ENCODE results near the gene SYNPO2. TPM values are rescaled to one million over a fixed set of nuclear protein-coding genes. Genes with fewer than 3 reads are reported as not detected.

SYNPO2 gene
- total RNA-seq, 4 donors from 2014 or later: 144 to 400 (median 228) TPM

GRCh38 chr4:118898221-118898620, 9.6 kb downstream of the SYNPO2 start:
- intact Hi-C loops (cut with DNase I; ENCODE audit: low total_unique reads): no loop called here
- Histone ChIP-seq H3K9me3 (no peaks in the 10 kb centered on the region), H3K4me3 (no peak overlapping the region), H3K4me1 (peaks cover 0 to 5% of the 10 kb centered on the region in 2 donors), H3K27ac (peak overlapping the region; percentile 89 to 96), H3K27me3 (no peaks in the 10 kb centered on the region), H3K36me3 (no peaks in the 10 kb centered on the region)
- no peak for DNase-seq
- TF ChIP-seq POLR2A (IDR thresholded peaks at IDR 0.05) (no peak), CTCF (IDR thresholded peaks at IDR 0.05) (no peak)

GRCh38 chr4:118898684-118899138, 10.1 kb downstream of the SYNPO2 start:
- H3K9me3 ChIP-seq: no peaks in the 10 kb centered on the region
- peaks cover 0 to 5% of the 10 kb centered on the region in 2 donors for H3K4me1 ChIP-seq
- intact Hi-C loops (cut with DNase I; ENCODE audit: low total_unique reads): no loop called here
- TF ChIP-seq POLR2A (IDR thresholded peaks at IDR 0.05): no peak
- no peak for TF ChIP-seq CTCF (IDR thresholded peaks at IDR 0.05)
- H3K36me3 ChIP-seq: no peaks in the 10 kb centered on the region
- H3K27ac ChIP-seq: peak overlapping the region; percentile 89 to 96
- no peaks in the 10 kb centered on the region for H3K27me3 ChIP-seq
- DNase-seq: peak; percentile 68 to 70
- H3K4me3 ChIP-seq: no peak overlapping the region

- intact Hi-C loops (cut with DNase I; ENCODE audit: low total_unique reads): no loop called here
- H3K4me1 ChIP-seq: peaks cover 8% of the 10 kb centered on the region in 2 donors
- no peak for TF ChIP-seq POLR2A (IDR thresholded peaks at IDR 0.05)
- no peak for TF ChIP-seq CTCF (IDR thresholded peaks at IDR 0.05)
- H3K36me3 ChIP-seq: no peaks in the 10 kb centered on the region
- no peaks in the 10 kb centered on the region for H3K27me3 ChIP-seq
- H3K4me3 ChIP-seq: peak overlapping the region in 1 of 2 donors; percentile 1
- peak; percentile 65 to 89 for DNase-seq
- peak overlapping the region; percentile 81 to 96 for H3K27ac ChIP-seq
- H3K9me3 ChIP-seq: no peaks in the 10 kb centered on the region
Measured at GRCh38 chr4:118904418-118904817, 15.8 kb downstream of the SYNPO2 start.

GRCh38 chr4:118904935-118905334, 16.3 kb downstream of the SYNPO2 start:
- peak overlapping the region in 1 of 2 donors; percentile 1 for H3K4me3 ChIP-seq
- peaks cover 8 to 11% of the 10 kb centered on the region in 2 donors for H3K4me1 ChIP-seq
- intact Hi-C loops (cut with DNase I; ENCODE audit: low total_unique reads): no loop called here
- no peaks in the 10 kb centered on the region for H3K36me3 ChIP-seq
- H3K9me3 ChIP-seq: no peaks in the 10 kb centered on the region
- peak in 1 of 2 donors; percentile 29 for DNase-seq
- peak overlapping the region; percentile 81 to 96 for H3K27ac ChIP-seq
- no peaks in the 10 kb centered on the region for H3K27me3 ChIP-seq
- TF ChIP-seq CTCF (IDR thresholded peaks at IDR 0.05) (no peak), POLR2A (IDR thresholded peaks at IDR 0.05) (no peak)

GRCh38 chr4:118905566-118905965, 16.9 kb downstream of the SYNPO2 start:
- peaks cover 8 to 11% of the 10 kb centered on the region in 2 donors for H3K4me1 ChIP-seq
- H3K9me3 ChIP-seq: no peaks in the 10 kb centered on the region
- no peaks in the 10 kb centered on the region for H3K27me3 ChIP-seq
- H3K36me3 ChIP-seq: no peaks in the 10 kb centered on the region
- no peak overlapping the region for H3K4me3 ChIP-seq
- DNase-seq: no peak
- TF ChIP-seq POLR2A (IDR thresholded peaks at IDR 0.05): no peak
- TF ChIP-seq CTCF (IDR thresholded peaks at IDR 0.05): no peak
- intact Hi-C loops (cut with DNase I; ENCODE audit: low total_unique reads): no loop called here
- peak overlapping the region; percentile 81 to 96 for H3K27ac ChIP-seq
